Smooth muscle cell (in vitro differentiated cells): ENCODE data around the gene HOXC12. TPM values are rescaled to one million over a fixed set of nuclear protein-coding genes. Genes with fewer than 3 reads are reported as not detected.

Experiments
- DNase-seq: peaks from one replicate; lab custom pipeline; 2025; ENCODE audit not compliant: unreplicated experiment; lab: John Stamatoyannopoulos, UW
- H2AFZ ChIP-seq: fragments of 200-600 bp; sonication (generic); 2 replicates; pipeline ENCODE4 v1.6.0; 2016; ENCODE audit warnings: antibody characterized with exemption, low read depth, mild to moderate bottlenecking
- H3F3A ChIP-seq: fragments of 200-600 bp; sonication (generic); 2 replicates; pipeline ENCODE4 v1.6.0; 2017; ENCODE audit warnings: antibody characterized with exemption, low read depth
- H3K27ac ChIP-seq: fragments of 200-600 bp; sonication (generic); 2 replicates; pipeline ENCODE4 v1.5.1; 2016; ENCODE audit warnings: low read depth, mild to moderate bottlenecking
- H3K27me3 ChIP-seq: fragments of 200-600 bp; sonication (generic); 2 replicates; pipeline ENCODE4 v1.6.1; 2016; ENCODE audit warnings: low read depth, mild to moderate bottlenecking
- H3K36me3 ChIP-seq: fragments of 200-600 bp; sonication (generic); 2 replicates; pipeline ENCODE4 v1.5.1; 2016; ENCODE audit warnings: low read depth
- H3K4me1 ChIP-seq: fragments of 200-600 bp; sonication (generic); 2 replicates; pipeline ENCODE4 v1.5.1; 2016; ENCODE audit warnings: low read depth
- H3K4me2 ChIP-seq: fragments of 200-600 bp; sonication (generic); 2 replicates; pipeline ENCODE4 v1.6.0; 2016; ENCODE audit warnings: mild to moderate bottlenecking
- H3K4me3 ChIP-seq: fragments of 200-600 bp; sonication (generic); 2 replicates; pipeline ENCODE4 v1.5.1; 2016; ENCODE audit warnings: mild to moderate bottlenecking
- H3K79me2 ChIP-seq: fragments of 200-600 bp; sonication (generic); 2 replicates; pipeline ENCODE4 v1.6.0; 2016; ENCODE audit warnings: low read depth, mild to moderate bottlenecking
- H3K9ac ChIP-seq: fragments of 200-600 bp; sonication (generic); 2 replicates; pipeline ENCODE4 v1.6.0; 2016; ENCODE audit warnings: low read depth
- H3K9me3 ChIP-seq: fragments of 200-600 bp; sonication (generic); replicated peaks from 2 replicates; pipeline ENCODE4 v1.5.1; 2016; ENCODE audit warnings: low read depth
- H4K20me1 ChIP-seq: fragments of 200-600 bp; sonication (generic); 2 replicates; pipeline ENCODE4 v1.6.0; 2016; ENCODE audit warnings: low read depth
- WGBS: methylation state at CpG from one replicate; pipeline ENCODE4 v1.1.7; 2016; ENCODE audit warnings: low lambda C conversion rate; 5-methylcytosine and 5-hydroxymethylcytosine counted together
- polyA plus RNA-seq: library from polyadenylated mRNA; unstranded; fragments of >200 nt; fragmentation: Nextera tagmentation; extraction: Ambion mirVana; gene quantifications from 2 replicates; pipeline ENCODE4 v1.2.1, GENCODE V29; 2016
- total RNA-seq: library from RNA; depleted of rRNA; stranded (reverse); fragments of >200 nt; gene quantifications from 2 replicates; pipeline ENCODE4 v1.2.3, GENCODE V29; 2014
- TF ChIP-seq, protein P1 (sequence below): fragments of 200-600 bp; sonication (generic); IDR thresholded peaks from 2 replicates; pipeline ENCODE4 v1.5.1; 2017; ENCODE audit warnings: borderline replicate concordance, mild to moderate bottlenecking, antibody characterized with exemption; ENCODE audit not compliant: insufficient read depth, poor library complexity, severe bottlenecking

The HOXC12 gene
- total and polyA plus RNA-seq, 2 experiments from 2014 or later, result 0.32 TPM; not detected in 1

DNA sequence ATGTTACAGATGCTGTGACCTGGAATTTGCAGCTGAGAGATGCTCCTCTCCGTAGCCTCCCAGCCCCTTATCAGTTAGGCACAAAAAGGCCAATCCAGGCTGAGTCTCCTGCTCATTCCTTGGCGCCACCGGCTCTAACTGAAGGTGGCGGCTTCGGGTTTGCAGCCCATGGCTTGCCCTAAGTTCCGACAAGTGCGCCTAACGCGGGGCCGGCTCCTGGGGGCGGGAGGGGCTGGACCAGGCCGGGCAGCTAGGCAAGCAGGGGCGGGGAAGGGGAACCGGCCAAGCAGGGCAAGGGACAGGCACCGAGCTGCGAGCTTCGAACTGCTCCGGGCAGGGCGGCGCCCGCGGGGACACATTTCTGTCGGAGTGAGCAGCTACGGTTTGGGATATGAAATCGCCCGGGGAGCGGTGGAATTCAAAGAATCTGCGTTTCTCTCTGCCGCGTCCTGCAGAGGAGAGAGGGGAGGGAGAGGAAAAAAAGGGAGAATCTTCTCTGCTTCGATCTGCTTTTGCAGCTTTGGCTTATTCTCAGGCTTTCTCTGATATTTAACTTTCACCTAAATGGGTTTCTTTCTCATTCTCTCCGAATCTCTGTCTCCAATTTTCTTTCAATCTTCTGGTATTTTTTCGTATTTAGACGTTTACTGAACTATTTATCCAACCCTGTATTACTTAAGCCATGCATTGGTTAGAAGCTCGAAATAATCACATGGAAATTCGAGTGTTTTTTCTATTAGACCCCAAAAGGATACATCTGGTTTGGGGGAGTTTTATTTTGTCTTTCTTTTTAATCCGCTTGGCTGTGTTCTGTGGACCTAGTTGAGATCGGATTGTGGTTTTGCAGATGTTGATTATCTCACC lies 1.6 kb upstream of the HOXC12 start:
- H3K9ac ChIP-seq, result no peak overlapping the region
- H3K4me1 ChIP-seq, result no peaks in the 10 kb centered on the region
- no peak for DNase-seq
- no peaks in the 10 kb centered on the region for H4K20me1 ChIP-seq
- H2AFZ ChIP-seq, result no peak overlapping the region
- 6% methylated on average over 37 of the region's 38 CpGs for WGBS
- no peaks in the 10 kb centered on the region for H3K36me3 ChIP-seq
- H3F3A ChIP-seq, result peaks cover 4% of the 10 kb centered on the region
- H3K27me3 ChIP-seq, result peaks cover 100% of the 10 kb centered on the region
- H3K4me2 ChIP-seq, result peak overlapping the region; percentile 18
- H3K9me3 ChIP-seq, result no peaks in the 10 kb centered on the region
- H3K27ac ChIP-seq, result no peak overlapping the region
- H3K4me3 ChIP-seq, result no peak overlapping the region
- TF ChIP-seq, protein P1, sequence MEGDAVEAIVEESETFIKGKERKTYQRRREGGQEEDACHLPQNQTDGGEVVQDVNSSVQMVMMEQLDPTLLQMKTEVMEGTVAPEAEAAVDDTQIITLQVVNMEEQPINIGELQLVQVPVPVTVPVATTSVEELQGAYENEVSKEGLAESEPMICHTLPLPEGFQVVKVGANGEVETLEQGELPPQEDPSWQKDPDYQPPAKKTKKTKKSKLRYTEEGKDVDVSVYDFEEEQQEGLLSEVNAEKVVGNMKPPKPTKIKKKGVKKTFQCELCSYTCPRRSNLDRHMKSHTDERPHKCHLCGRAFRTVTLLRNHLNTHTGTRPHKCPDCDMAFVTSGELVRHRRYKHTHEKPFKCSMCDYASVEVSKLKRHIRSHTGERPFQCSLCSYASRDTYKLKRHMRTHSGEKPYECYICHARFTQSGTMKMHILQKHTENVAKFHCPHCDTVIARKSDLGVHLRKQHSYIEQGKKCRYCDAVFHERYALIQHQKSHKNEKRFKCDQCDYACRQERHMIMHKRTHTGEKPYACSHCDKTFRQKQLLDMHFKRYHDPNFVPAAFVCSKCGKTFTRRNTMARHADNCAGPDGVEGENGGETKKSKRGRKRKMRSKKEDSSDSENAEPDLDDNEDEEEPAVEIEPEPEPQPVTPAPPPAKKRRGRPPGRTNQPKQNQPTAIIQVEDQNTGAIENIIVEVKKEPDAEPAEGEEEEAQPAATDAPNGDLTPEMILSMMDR, result no peak
- no peaks in the 10 kb centered on the region for H3K79me2 ChIP-seq

DNA sequence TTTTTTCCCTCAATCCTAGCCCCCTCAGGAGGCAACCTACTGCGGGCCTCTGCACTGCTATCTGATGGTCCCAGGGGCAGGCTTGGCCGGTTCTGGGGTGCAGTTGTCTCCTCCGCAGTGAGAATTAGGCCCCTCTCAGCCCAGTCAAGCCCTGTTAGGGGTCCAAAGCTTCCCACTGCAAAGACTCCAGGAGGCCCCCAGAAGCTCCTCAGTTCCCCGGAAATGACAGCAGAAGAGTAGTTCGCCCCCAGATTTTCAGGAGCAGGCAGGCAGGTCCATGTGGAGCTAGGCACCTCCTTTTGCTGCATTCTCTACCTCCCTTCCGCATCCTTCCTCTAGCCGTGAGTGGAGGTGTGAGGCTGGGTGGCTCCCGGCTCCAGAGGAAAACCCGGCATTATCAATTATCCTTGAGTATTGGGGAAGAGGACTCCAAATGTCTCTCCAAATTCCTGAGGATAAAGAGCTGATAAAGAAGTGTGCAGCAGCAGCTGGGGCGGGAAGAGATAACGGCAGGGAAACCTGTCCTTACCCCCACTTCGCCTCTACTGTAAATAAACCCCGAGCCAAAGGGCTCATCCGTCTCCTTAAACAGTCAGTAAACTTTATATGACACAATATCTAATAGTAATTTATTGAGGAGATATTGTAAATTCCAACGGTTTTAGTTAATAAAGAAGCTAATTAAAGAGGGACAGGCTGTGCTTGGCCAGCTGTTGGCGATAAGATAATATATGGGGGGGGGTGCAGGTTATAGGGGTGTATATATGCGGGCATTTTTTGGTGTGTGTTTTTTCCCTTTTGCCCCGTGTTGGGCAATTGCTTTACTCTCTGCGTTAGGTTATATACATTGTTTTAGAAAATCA lies 641 bp upstream of the HOXC12 start:
- Histone ChIP-seq H3F3A (peaks cover 4% of the 10 kb centered on the region), H3K9ac (no peak overlapping the region), H2AFZ (no peak overlapping the region), H3K9me3 (no peaks in the 10 kb centered on the region), H3K79me2 (no peaks in the 10 kb centered on the region), H3K4me1 (no peaks in the 10 kb centered on the region), H3K27me3 (peaks cover 100% of the 10 kb centered on the region), H4K20me1 (no peaks in the 10 kb centered on the region), H3K4me2 (no peak overlapping the region), H3K36me3 (no peaks in the 10 kb centered on the region), H3K27ac (no peak overlapping the region), H3K4me3 (no peak overlapping the region)
- 21% methylated on average over 19 of the region's 19 CpGs for WGBS
- no peak for DNase-seq
- TF ChIP-seq, protein P1, result no peak

DNA sequence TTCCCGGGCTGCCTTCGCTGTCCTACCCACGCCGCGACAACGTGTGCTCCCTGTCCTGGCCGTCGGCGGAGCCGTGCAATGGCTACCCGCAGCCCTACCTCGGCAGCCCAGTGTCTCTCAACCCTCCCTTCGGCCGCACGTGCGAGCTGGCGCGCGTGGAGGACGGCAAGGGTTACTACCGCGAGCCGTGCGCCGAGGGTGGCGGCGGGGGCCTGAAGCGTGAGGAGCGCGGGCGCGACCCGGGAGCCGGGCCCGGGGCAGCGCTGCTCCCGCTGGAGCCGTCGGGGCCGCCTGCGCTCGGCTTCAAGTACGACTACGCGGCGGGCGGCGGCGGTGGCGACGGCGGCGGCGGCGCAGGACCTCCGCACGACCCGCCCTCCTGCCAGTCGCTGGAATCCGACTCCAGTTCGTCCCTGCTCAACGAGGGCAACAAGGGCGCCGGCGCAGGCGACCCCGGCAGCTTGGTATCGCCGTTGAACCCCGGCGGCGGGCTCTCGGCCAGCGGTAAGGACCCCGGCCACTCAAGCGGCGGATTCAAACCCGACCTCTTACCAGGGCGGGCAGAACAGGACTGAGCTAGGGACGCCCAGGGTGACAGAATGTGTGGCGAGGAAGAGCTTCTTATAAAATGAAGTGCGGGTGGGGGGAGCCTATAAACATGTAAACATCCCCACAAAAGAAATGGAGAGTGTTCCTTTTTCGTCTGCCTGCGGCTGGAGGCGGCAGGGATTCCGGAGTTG lies 503 bp downstream of the HOXC12 start:
- no peak overlapping the region for H3K9ac ChIP-seq
- DNase-seq, result no peak
- no peak overlapping the region for H2AFZ ChIP-seq
- H3K79me2 ChIP-seq, result no peaks in the 10 kb centered on the region
- TF ChIP-seq, protein P1, result no peak
- WGBS, result 5% methylated on average over 85 of the region's 86 CpGs
- H3K27ac ChIP-seq, result no peak overlapping the region
- H3K27me3 ChIP-seq, result peaks cover 100% of the 10 kb centered on the region
- H3K4me2 ChIP-seq, result no peak overlapping the region
- H4K20me1 ChIP-seq, result no peaks in the 10 kb centered on the region
- H3K4me1 ChIP-seq, result no peaks in the 10 kb centered on the region
- peaks cover 4% of the 10 kb centered on the region for H3F3A ChIP-seq
- no peak overlapping the region for H3K4me3 ChIP-seq
- no peaks in the 10 kb centered on the region for H3K9me3 ChIP-seq
- H3K36me3 ChIP-seq, result no peaks in the 10 kb centered on the region
